GM10266 (cell line): Measurements from ENCODE around the gene TRIM40.

Experiments
- DNase-seq: peaks from one replicate; pipeline ENCODE4 v3.0.0; 2012; ENCODE audit errors: extremely low spot score
- CTCF ChIP-seq: IDR thresholded peaks from 2 replicates; pipeline ENCODE4 v1.5.1; 2012; ENCODE audit warnings: mild to moderate bottlenecking, low read depth; ENCODE audit not compliant: control insufficient read depth, insufficient read depth; ENCODE audit errors: missing control alignments

Gene TRIM40

GRCh38 chr6:30135757-30136156 lies at the start of gene TRIM40:
TSS of gene TRIM40 (plus strand) at chr6:30136140. CDS start at chr6:30137037, 897 bp downstream.
- TF ChIP-seq CTCF: no peak
- DNase-seq: no peak

GRCh38 chr6:30087876-30088275 lies 48.1 kb upstream of the TRIM40 start:
- no peak for TF ChIP-seq CTCF

GRCh38 chr6:30091577-30092381 lies 44.2 kb upstream of the TRIM40 start:
- TF ChIP-seq CTCF: no peak
- DNase-seq: no peak

More at GRCh38 chr6:30087876-30088275, 48.1 kb upstream of the TRIM40 start:
- no peak for DNase-seq

GRCh38 chr6:30092852-30093543 lies 42.9 kb upstream of the TRIM40 start:
- no peak for DNase-seq
- no peak for TF ChIP-seq CTCF

- DNase-seq: no peak
- TF ChIP-seq CTCF: no peak
Observed at GRCh38 chr6:30093951-30094661, 41.8 kb upstream of the TRIM40 start.

GRCh38 chr6:30096829-30097228 lies 39.1 kb upstream of the TRIM40 start:
- DNase-seq: no peak
- TF ChIP-seq CTCF: no peak
